ENCODE measurements around the gene CTNNA1.
"Not testable (repeated sequence)": the region's sequence is repeated elsewhere in the genome, so short reads cannot be mapped to it uniquely, and the experiment has no call there.

Gene CTNNA1

GRCh38 chr5:138725153-138725817 is 27.9 kb upstream of the CTNNA1 start:
- no peak for ATAC-seq

GRCh38 chr5:138725818-138726416 is 27.3 kb upstream of the CTNNA1 start:
- no peak for ATAC-seq

DNA sequence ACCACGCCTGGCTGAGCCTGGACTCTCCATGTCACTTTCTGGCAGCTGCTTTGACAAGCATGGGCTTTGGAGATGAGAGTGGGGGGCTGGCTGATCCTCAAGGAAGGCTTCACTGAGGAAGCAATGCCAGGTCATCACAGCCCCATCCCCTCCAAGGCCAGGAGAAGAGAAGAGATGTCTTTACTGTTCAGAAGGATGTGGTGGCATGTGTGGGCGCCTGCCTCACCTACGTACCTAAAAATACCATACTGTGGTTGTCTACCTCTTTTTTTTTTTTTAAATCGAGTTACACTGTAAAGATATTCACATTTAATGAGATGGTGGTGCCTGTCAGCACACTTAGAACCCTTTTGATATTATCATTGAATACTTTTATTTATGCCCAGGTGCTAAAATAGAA is 26.4 kb upstream of the CTNNA1 start:
- peak; percentile 38 to 48 for ATAC-seq

DNA sequence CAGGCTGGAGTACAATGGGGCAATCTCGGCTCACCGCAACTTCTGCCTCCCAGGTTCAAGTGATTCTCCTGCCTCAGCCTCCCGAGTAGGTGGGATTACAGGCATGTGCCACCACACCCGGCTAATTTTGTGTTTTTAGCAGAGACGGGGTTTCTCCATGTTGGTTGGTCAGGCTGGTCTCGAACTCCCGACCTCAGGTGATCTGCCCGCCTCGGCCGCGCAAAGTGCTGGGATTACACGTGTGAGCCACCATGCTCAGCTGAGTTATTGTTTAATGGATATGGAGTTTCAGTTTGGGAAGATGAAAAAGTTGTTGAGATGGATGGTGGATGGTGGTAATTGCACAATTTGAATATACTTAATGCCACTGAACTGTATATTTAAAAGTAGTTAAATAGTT is 22.7 kb upstream of the CTNNA1 start:
- ATAC-seq, result not testable (repeated sequence)

DNA sequence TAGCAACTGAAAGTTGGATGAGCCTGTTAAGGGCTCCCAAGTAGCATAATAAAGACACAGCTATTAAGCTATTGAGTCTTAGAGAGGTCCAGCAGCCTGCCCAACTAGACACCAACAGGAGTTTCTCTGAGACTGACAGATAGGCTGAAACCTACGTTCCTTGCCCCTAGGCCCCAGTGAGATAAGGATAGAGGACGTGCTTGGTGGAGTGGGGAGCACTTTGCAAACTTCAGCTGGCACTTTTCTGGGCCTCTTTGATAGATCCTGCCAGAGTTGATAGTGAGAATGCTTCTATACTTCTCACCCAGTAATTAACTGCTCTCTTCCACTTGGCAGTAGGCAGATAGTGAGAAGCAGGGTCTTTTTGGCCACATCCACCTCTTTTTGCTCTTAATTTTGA is 20.8 kb upstream of the CTNNA1 start:
- ATAC-seq, result no peak

GRCh38 chr5:138732933-138733332 is 20.3 kb upstream of the CTNNA1 start:
- no peak for ATAC-seq

DNA sequence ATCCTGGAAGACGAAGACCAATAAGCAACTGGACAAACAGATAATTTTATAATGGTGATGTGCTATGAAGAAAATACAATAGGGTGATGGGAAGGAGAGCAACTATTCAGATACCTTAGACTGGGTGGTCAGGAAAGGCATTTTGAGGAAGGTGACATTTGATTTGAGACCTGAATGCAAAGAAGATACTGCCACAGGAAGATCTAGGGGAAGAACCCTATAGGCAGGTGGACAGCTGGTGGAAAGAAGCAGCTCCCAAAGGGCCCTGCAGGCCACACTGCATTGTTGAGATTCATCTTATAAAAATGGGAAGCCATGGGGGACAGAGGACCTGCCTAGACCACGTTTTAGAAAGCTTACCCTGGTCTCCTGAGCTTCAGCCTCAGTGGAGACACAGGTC is 19.7 kb upstream of the CTNNA1 start:
- ATAC-seq, result no peak

GRCh38 chr5:138736293-138736692 is 16.9 kb upstream of the CTNNA1 start:
- no peak for ATAC-seq

- no peak for ATAC-seq
Observed at GRCh38 chr5:138737494-138738265, 15.5 kb upstream of the CTNNA1 start.

- ATAC-seq, result peak; percentile 47 to 62
Observed at GRCh38 chr5:138738399-138738798, 14.8 kb upstream of the CTNNA1 start.

DNA sequence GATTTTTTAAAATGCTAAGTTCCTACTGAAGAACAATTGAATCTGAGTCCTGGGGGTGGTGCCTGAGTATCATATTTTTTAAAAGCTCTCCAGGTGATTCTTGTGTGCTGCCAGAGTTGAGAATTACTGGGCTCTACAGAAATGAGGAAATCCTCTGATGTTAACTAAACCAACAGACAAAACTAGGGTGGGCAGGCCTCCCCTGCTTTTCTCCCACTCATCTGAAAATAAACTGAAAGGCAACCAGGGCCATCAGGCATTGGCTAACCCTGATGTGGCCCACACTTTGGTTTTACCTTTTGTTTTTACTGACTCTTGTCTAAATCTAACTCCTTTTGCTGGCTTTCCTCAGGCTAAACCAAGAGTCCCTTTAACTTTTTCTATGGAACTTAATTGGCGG is 13.3 kb upstream of the CTNNA1 start:
- no peak for ATAC-seq

DNA sequence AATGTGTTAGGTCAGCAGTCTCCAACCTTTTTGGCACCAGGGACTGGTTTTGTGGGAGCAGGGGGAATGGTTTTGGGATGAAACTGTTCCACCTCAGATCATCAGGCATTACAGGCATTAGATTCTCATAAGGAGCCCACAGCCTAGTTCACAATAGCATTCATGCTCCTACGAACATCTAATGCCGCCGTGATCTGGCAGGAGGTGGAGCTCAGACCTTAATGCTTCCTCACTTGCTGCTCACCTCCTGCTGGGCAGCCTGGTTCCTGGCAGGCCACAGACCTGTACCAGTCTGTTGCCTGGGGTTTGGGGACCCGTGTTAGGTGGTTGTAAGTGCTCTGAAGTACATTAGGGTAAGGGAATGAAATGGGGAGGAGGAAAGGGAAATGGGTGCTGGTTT is 9.7 kb upstream of the CTNNA1 start:
- ATAC-seq, result no peak

- no peak for ATAC-seq
Observed at GRCh38 chr5:138745268-138745667, 8.0 kb upstream of the CTNNA1 start.

- no peak for ATAC-seq
Observed at GRCh38 chr5:138748630-138749081, 4.6 kb upstream of the CTNNA1 start.

- not testable (repeated sequence) for ATAC-seq
Observed at GRCh38 chr5:138751344-138751743, 1.9 kb upstream of the CTNNA1 start.

DNA sequence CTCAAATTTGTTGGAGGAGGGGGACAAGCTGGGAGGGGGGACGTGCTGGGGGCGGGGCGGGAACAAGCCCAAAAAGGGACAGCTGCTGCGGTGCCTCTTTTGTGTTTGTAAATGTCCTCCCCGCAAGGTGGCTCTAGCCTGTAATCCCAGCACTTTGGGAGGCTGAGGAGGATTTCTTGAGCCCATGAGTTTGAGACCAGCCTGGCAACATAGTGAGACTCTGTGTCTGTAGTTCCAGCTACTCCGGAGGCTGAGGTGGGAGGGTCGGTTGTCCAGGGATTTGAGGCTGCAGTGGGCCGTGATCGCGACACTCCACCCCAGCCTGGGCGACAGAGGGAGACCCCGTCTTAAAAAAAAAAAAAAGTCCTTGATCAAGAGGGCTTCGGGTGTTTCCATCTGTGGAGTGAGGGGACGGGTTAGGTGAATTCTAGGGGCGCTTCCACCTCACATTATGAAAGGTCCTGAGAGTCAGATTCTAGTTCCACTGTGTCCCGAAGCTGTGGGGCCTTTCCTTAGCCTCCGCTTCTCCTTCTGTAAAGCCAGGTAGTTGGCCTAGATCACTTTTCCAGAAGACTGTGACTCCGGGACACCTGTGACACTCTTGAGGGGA is 779 bp upstream of the CTNNA1 start:
- no peak for ATAC-seq

DNA sequence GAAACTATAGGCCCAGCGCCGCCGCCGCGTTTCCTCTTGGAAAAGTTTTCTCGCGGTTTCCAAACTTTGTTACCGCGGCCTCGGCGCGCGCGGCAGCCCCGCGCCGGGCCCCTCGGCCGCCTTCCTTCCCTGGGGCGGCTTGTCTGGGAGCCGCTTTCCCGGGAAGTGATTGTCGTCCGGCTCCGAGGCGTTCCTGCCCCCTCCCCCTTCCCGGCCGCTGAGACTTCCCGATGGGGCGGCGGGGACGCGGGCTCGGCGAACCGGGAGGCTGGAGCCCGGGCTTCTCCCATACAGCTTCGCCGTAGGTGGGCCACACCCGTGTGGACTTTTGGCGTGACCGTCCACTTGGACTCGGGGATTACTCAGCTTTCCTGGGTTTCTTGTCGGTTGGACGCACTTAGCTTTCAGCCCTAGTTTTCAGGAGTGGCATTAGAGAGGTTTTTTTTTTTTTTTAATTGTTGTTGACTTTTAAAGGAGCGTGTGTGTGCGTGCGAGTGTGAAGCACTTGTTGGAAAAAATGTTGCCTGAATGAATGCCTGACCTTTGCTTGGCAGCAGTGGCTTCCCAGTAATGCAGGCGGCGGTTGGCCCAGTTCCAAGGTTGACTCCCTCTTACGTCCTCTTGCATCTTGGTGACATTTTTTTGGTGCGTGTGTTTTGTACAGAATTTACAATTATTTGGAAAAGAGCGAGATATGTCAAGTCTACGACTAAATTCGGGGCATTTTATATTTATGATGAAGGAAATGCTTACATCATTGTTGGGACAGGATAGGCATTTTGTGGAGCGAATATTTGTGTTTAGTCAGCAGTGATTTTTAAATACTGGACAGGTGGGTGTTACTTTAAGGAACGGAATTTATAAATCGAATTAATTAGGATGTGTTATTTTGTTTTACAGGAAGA is 821 bp downstream of the CTNNA1 start:
- ATAC-seq, result no peak

- no peak for ATAC-seq
Observed at GRCh38 chr5:138754699-138755057, 1.5 kb downstream of the CTNNA1 start.

GRCh38 chr5:138755084-138755748 is 2.0 kb downstream of the CTNNA1 start:
- peak; percentile 50 to 53 for ATAC-seq

DNA sequence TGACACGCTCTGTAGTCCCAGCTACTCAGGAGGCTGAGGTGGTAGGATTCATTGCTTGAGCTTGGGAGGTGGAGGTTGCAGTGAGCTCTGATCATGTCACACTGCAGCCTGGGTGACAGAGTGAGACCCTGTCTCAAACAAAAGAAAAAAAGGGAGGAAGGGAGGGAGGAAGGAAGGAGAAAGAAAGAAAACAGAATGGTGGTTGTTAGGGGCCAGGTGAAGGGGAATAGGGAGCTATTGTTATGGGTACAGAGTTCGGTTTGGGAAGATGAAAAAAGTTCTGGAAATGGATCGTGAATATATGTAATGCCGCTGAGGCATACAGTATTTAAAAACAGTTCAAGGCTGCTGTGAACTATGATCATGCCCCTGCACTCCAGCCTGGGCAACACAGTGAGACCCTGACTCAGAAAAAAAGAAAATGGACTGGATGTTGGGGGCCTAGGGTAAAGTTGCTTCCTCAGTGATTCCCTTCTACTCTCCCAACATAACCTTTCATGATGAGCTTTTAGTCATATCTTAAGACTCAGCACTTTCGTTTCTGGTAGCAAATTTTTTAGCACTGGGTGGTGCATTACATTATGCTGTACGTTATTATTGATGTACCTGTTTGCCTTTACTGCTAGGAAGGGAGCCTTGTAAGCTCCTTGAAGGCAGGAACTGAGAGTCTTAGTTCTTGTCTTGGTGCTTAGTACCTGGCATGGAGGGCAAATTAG is 4.0 kb downstream of the CTNNA1 start:
- no peak for ATAC-seq

DNA sequence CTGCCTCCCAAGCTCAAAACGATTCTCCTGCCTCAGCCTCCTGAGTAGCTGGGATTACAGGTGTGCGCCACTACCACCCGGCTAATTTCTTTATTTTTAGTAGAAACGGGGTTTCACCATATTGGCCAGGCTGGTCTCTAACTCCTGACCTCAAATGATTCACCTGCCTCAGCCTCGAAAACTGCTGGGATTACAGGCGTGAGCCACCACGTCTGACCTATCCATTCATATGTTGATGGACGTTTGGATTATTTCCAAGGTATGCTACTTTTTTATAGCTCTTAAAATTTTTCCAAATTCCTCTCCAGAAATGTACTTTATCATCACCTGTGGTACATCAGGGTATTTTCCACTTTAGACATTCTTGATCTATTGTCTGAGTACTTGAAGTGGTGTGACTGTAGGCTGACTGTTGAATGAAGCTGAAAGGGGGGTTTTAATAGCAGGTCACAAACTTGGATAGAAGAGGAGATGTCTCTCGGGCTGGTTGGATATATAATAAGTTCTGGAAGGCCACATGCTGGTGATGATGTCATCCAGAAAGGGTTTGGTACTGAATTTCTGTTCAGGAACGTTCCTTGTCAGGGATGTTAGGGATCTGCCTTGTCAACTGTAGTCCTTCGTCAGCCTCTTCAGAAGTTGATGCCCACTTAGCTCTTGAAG is 7.4 kb downstream of the CTNNA1 start:
- no peak for ATAC-seq
